GM12878 (cell line): ENCODE measurements around the gene TBC1D1. TPM values are rescaled to one million over a fixed set of nuclear protein-coding genes. Genes with fewer than 3 reads are reported as not detected.

ENCODE experiments used
- ATF2 ChIP-seq: IDR thresholded peaks from 2 replicates; pipeline ENCODE4 v1.6.1; 2012; ENCODE audit warnings: low read length, inconsistent platforms
- BCL3 ChIP-seq: IDR thresholded peaks from 2 replicates; pipeline ENCODE4 v1.6.1; 2011; ENCODE audit warnings: borderline replicate concordance, low read depth, mild to moderate bottlenecking, moderate library complexity, low read length; ENCODE audit not compliant: insufficient read depth, poor library complexity, severe bottlenecking
- CREM ChIP-seq: IDR thresholded peaks from 2 replicates; pipeline ENCODE4 v1.6.1; 2014; ENCODE audit warnings: antibody characterized with exemption, low read depth
- CUX1 ChIP-seq: IDR thresholded peaks from 2 replicates; pipeline ENCODE4 v1.6.1; 2012; ENCODE audit warnings: improper control_type of control experiment, low read depth, low read length; ENCODE audit not compliant: insufficient replicate concordance
- FOXK2 ChIP-seq: fragments of 450-650 bp; IDR thresholded peaks from 2 replicates; pipeline ENCODE4 v1.6.1; 2017; ENCODE audit warnings: mild to moderate bottlenecking, moderate library complexity
- IRF5 ChIP-seq: fragments of 450-650 bp; IDR thresholded peaks from 2 replicates; pipeline ENCODE4 v1.6.1; 2017; ENCODE audit warnings: borderline replicate concordance
- KDM1A ChIP-seq: fragments of 200-600 bp; sonication (generic); IDR thresholded peaks from 2 replicates; pipeline ENCODE4 v1.6.1; 2016; ENCODE audit warnings: borderline replicate concordance
- MXI1 ChIP-seq: fragments of 150-350 bp; IDR thresholded peaks from 2 replicates; pipeline ENCODE4 v1.6.1; 2011; ENCODE audit warnings: low read depth, mild to moderate bottlenecking, inconsistent platforms, low read length, improper control_type of control experiment
- NFYB ChIP-seq: IDR thresholded peaks from 2 replicates; pipeline ENCODE4 v1.6.1; 2011; ENCODE audit warnings: low read depth, mild to moderate bottlenecking, low read length, improper control_type of control experiment, moderate library complexity; ENCODE audit not compliant: insufficient read depth
- NKRF ChIP-seq: fragments of 450-650 bp; conservative IDR thresholded peaks from 2 replicates; pipeline ENCODE4 v1.6.1; 2017; ENCODE audit warnings: mild to moderate bottlenecking, moderate library complexity
- PKNOX1 ChIP-seq: fragments of 450-650 bp; IDR thresholded peaks from 2 replicates; pipeline ENCODE4 v1.6.1; 2016; ENCODE audit warnings: mild to moderate bottlenecking
- POLR2A ChIP-seq: IDR thresholded peaks from 2 replicates; pipeline ENCODE4 v1.6.1; 2011; ENCODE audit warnings: low read depth, mild to moderate bottlenecking, low read length
- USF2 ChIP-seq: IDR thresholded peaks from 2 replicates; pipeline ENCODE4 v1.6.1; 2011; ENCODE audit warnings: low read depth, low read length, improper control_type of control experiment, borderline replicate concordance
- ZBED1 ChIP-seq: IDR thresholded peaks from 2 replicates; pipeline ENCODE4 v1.6.1; 2016; ENCODE audit warnings: borderline replicate concordance
- polyA plus RNA-seq, 11 experiments: library from polyadenylated mRNA; depleted of rRNA in 4 of 11; unstranded in 6 of 11; stranded (reverse) in 5 of 11; fragments of >200 nt; fragmentation: Nextera tagmentation in 4 of 11; fragmentation: Illumina TruSeq in 1 of 11; extraction: Ambion mirVana in 4 of 11; extraction: Trizol in 1 of 11; gene quantifications; 1 replicate in 1 of 11; 2 replicates in 10 of 11; pipeline versions ENCODE4 v1.2.1 to v1.2.3, GENCODE V29; 2011 to 2016; ENCODE audit warnings: inconsistent platforms in 2 of 11, missing spikeins in 2 of 11, low read depth in 1 of 11
- total RNA-seq, 4 experiments: library from RNA; depleted of rRNA in 3 of 4; stranded (reverse); fragments of >200 nt in 3 of 4; fragmentation: Illumina TruSeq in 1 of 4; extraction: Trizol in 1 of 4; gene quantifications; 2 replicates each; pipeline versions ENCODE4 v1.2.1 to v1.2.3, GENCODE V29; 2013 to 2021

TBC1D1 gene
- total and polyA plus RNA-seq, 10 of the 15 experiments (the other 5 are each of a cell fraction or from before 2014, with no cell fraction given) = 5.3 to 102 (median 57.8) TPM

GRCh38 chr4:38105475-38106220, 214.8 kb downstream of the TBC1D1 start (continued):
- TF ChIP-seq NKRF = no peak
- no peak for TF ChIP-seq IRF5
- no peak for TF ChIP-seq NFYB
- no peak for TF ChIP-seq CUX1
- no peak for TF ChIP-seq FOXK2
- no peak; the same call in 1 of the 2 replicates for TF ChIP-seq USF2
- no peak for TF ChIP-seq POLR2A
- TF ChIP-seq PKNOX1 = no peak
- TF ChIP-seq BCL3 = peak; percentile 44
- peak; percentile 52; the same call in 1 of the 2 replicates for TF ChIP-seq MXI1
- peak; percentile 69; the same call in 1 of the 2 replicates for TF ChIP-seq ZBED1
- no peak for TF ChIP-seq KDM1A
- no peak for TF ChIP-seq CREM
- TF ChIP-seq ATF2 = peak; percentile 50; the same call in 1 of the 2 replicates
